ENCODE results near the gene R3HDM2. TPM values are rescaled to one million over a fixed set of nuclear protein-coding genes. Genes with fewer than 3 reads are reported as not detected.

R3HDM2 gene
- total and polyA plus RNA-seq, 2 donors (not counting 1 experiment from before 2014, with no cell fraction given): 21.3 to 22.8 TPM

GRCh38 chr12:57460468-57460784 lies 29.6 kb upstream of the R3HDM2 start:
- no peaks in the 10 kb centered on the region for H3K36me3 ChIP-seq (ENCODE audit: control insufficient read depth, insufficient read depth, low read length)
- H3K9me3 ChIP-seq (ENCODE audit: control insufficient read depth, insufficient read depth, low read depth, low read length): no peaks in the 10 kb centered on the region
- no peak overlapping the region for H3K27ac ChIP-seq (ENCODE audit: insufficient read depth, low read length)
- no peak for DNase-seq (ENCODE audit: low read depth in 2 of 2)
- H3K4me2 ChIP-seq (ENCODE audit: extremely low read depth, insufficient read depth, low read length): peak overlapping the region; percentile 75
- no peak overlapping the region for H2AFZ ChIP-seq (ENCODE audit: low read length)
- no peaks in the 10 kb centered on the region for H4K20me1 ChIP-seq (ENCODE audit: control insufficient read depth, extremely low read depth, insufficient read depth, low read length)
- TF ChIP-seq EZH2 (IDR thresholded peaks at IDR 0.05; ENCODE audit: low read length, missing control alignments): no peak
- TF ChIP-seq, protein P1, sequence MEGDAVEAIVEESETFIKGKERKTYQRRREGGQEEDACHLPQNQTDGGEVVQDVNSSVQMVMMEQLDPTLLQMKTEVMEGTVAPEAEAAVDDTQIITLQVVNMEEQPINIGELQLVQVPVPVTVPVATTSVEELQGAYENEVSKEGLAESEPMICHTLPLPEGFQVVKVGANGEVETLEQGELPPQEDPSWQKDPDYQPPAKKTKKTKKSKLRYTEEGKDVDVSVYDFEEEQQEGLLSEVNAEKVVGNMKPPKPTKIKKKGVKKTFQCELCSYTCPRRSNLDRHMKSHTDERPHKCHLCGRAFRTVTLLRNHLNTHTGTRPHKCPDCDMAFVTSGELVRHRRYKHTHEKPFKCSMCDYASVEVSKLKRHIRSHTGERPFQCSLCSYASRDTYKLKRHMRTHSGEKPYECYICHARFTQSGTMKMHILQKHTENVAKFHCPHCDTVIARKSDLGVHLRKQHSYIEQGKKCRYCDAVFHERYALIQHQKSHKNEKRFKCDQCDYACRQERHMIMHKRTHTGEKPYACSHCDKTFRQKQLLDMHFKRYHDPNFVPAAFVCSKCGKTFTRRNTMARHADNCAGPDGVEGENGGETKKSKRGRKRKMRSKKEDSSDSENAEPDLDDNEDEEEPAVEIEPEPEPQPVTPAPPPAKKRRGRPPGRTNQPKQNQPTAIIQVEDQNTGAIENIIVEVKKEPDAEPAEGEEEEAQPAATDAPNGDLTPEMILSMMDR (conservative IDR thresholded peaks at IDR 0.05 in 1 of 2, IDR thresholded peaks at IDR 0.05 in 1 of 2; ENCODE audit: low read depth in 1 of 2, low read length in 2 of 2): no peak
- H3K4me1 ChIP-seq (ENCODE audit: control insufficient read depth, extremely low read depth, insufficient read depth, low read length): peaks cover 3% of the 10 kb centered on the region
- no peaks in the 10 kb centered on the region for H3K27me3 ChIP-seq (ENCODE audit: control insufficient read depth, insufficient read depth, low read length)
- H3K4me3 ChIP-seq (replicated peaks in 1 of 4; ENCODE audit: control extremely low read depth in 1 of 4, insufficient read depth in 1 of 4, low read depth in 3 of 4, low read length in 4 of 4): peak overlapping the region; percentile 12 to 83 (median 57)
- no peak overlapping the region for H3K9ac ChIP-seq (ENCODE audit: insufficient read depth, low read length)
- no peaks in the 10 kb centered on the region for H3K79me2 ChIP-seq (ENCODE audit: control insufficient read depth, insufficient read depth, low read length)

GRCh38 chr12:57459750-57460467 lies 29.1 kb upstream of the R3HDM2 start, which contains the start of gene GLI1:
TSS of gene GLI1 (plus strand) at chr12:57459785. CDS start at chr12:57463692, 3,907 bp downstream.
- Histone ChIP-seq H3K9ac (ENCODE audit: insufficient read depth, low read length) (peak within 1 kb of the TSS; percentile 41), H3K79me2 (ENCODE audit: control insufficient read depth, insufficient read depth, low read length) (no peaks in the 10 kb centered on the region), H3K4me1 (ENCODE audit: control insufficient read depth, extremely low read depth, insufficient read depth, low read length) (peaks cover 7% of the 10 kb centered on the region), H3K36me3 (ENCODE audit: control insufficient read depth, insufficient read depth, low read length) (no peaks in the 10 kb centered on the region), H3K9me3 (ENCODE audit: control insufficient read depth, insufficient read depth, low read depth, low read length) (no peaks in the 10 kb centered on the region), H3K27me3 (ENCODE audit: control insufficient read depth, insufficient read depth, low read length) (no peaks in the 10 kb centered on the region), H2AFZ (ENCODE audit: low read length) (peak within 1 kb of the TSS; percentile 96), H3K4me3 (replicated peaks in 1 of 4; ENCODE audit: control extremely low read depth in 1 of 4, insufficient read depth in 1 of 4, low read depth in 3 of 4, low read length in 4 of 4) (peak within 1 kb of the TSS; percentile 83 to 89 (median 84)), H3K4me2 (ENCODE audit: extremely low read depth, insufficient read depth, low read length) (peak within 1 kb of the TSS; percentile 100), H3K27ac (ENCODE audit: insufficient read depth, low read length) (peak within 1 kb of the TSS; percentile 62), H4K20me1 (ENCODE audit: control insufficient read depth, extremely low read depth, insufficient read depth, low read length) (no peaks in the 10 kb centered on the region)
- DNase-seq (ENCODE audit: low read depth in 2 of 2): peak in 1 of 2 donors; percentile 46
- no peak for TF ChIP-seq EZH2 (IDR thresholded peaks at IDR 0.05; ENCODE audit: low read length, missing control alignments)
- TF ChIP-seq, protein P1 (conservative IDR thresholded peaks at IDR 0.05 in 1 of 2, IDR thresholded peaks at IDR 0.05 in 1 of 2; ENCODE audit: low read depth in 1 of 2, low read length in 2 of 2): no peak

- no peaks in the 10 kb centered on the region for H3K36me3 ChIP-seq (ENCODE audit: control insufficient read depth, insufficient read depth, low read length)
- H3K9me3 ChIP-seq (ENCODE audit: control insufficient read depth, insufficient read depth, low read depth, low read length): no peaks in the 10 kb centered on the region
- TF ChIP-seq, protein P1 (conservative IDR thresholded peaks at IDR 0.05 in 1 of 2, IDR thresholded peaks at IDR 0.05 in 1 of 2; ENCODE audit: low read depth in 1 of 2, low read length in 2 of 2): peak; percentile 74 to 98
- no peak for TF ChIP-seq EZH2 (IDR thresholded peaks at IDR 0.05; ENCODE audit: low read length, missing control alignments)
- peak overlapping the region; percentile 96 for H2AFZ ChIP-seq (ENCODE audit: low read length)
- H3K27ac ChIP-seq (ENCODE audit: insufficient read depth, low read length): peak overlapping the region; percentile 62
- no peaks in the 10 kb centered on the region for H3K79me2 ChIP-seq (ENCODE audit: control insufficient read depth, insufficient read depth, low read length)
- H3K9ac ChIP-seq (ENCODE audit: insufficient read depth, low read length): peak overlapping the region; percentile 41
- H3K4me3 ChIP-seq (replicated peaks in 1 of 4; ENCODE audit: control extremely low read depth in 1 of 4, insufficient read depth in 1 of 4, low read depth in 3 of 4, low read length in 4 of 4): peak overlapping the region; percentile 83 to 89 (median 84)
- H3K27me3 ChIP-seq (ENCODE audit: control insufficient read depth, insufficient read depth, low read length): no peaks in the 10 kb centered on the region
- H4K20me1 ChIP-seq (ENCODE audit: control insufficient read depth, extremely low read depth, insufficient read depth, low read length): no peaks in the 10 kb centered on the region
- peaks cover 12% of the 10 kb centered on the region for H3K4me1 ChIP-seq (ENCODE audit: control insufficient read depth, extremely low read depth, insufficient read depth, low read length)
- H3K4me2 ChIP-seq (ENCODE audit: extremely low read depth, insufficient read depth, low read length): peak overlapping the region; percentile 100
- DNase-seq (ENCODE audit: low read depth in 2 of 2): peak; percentile 95 to 97
Measured at GRCh38 chr12:57459055-57459749, 28.4 kb upstream of the R3HDM2 start.

Measured in fibroblast of lung (primary cell).